Endothelial cell of umbilical vein (primary cell): ENCODE measurements around the gene KRTAP10-7. TPM values are rescaled to one million over a fixed set of nuclear protein-coding genes. Genes with fewer than 3 reads are reported as not detected.

Experiments
- BruUV-seq: library from RNA; stranded (reverse); fragments of 400-500 nt; replicated peaks from 2 replicates; lab custom pipeline; 2021; lab: Mats Ljungman, UMichigan
- CTCF ChIA-PET: fragments of 300-600, 350-600 bp; sonication (Branson Sonifier 250); formaldehyde crosslinking; loops from one replicate; lab custom pipeline; 2021; ENCODE audit warnings: antibody characterized with exemption, inconsistent platforms; lab: Charles Lee
- POLR2A ChIA-PET: fragments of 300-600, 350-600 bp; sonication (Branson Sonifier 250); formaldehyde crosslinking; loops from one replicate; lab custom pipeline; 2021; ENCODE audit warnings: antibody characterized with exemption, inconsistent platforms; lab: Charles Lee
- DNase-seq: peaks from one replicate; pipeline ENCODE4 v3.0.0-alpha.2; 2011; ENCODE audit warnings: low read depth, low spot score
- FAIRE-seq: peaks from 2 replicates; lab custom pipeline; 2011; peaks lifted over from hg19 to GRCh38; lab: Jason Lieb, UNC
- H2AFZ ChIP-seq: 2 replicates; pipeline ENCODE4 v1.6.0; 2012; ENCODE audit warnings: low read depth, low read length, control low read depth, inconsistent platforms
- H3K27ac ChIP-seq: 2 replicates; pipeline ENCODE4 v1.5.1; 2011; ENCODE audit warnings: low read depth, mild to moderate bottlenecking, control low read depth, low read length, moderate library complexity; ENCODE audit not compliant: insufficient read depth
- H3K27me3 ChIP-seq, 2 experiments: 2 replicates each; pipeline versions ENCODE4 v1.6.0 to v1.6.1; 2011; ENCODE audit warnings: low read length in 2 of 2, mixed read lengths in 1 of 2; ENCODE audit not compliant: control insufficient read depth in 2 of 2, insufficient read depth in 2 of 2
- H3K36me3 ChIP-seq, 2 experiments: 2 replicates in 1 of 2; 3 replicates in 1 of 2; pipeline ENCODE4 v1.5.1; 2011; ENCODE audit warnings: low read length in 2 of 2, mild to moderate bottlenecking in 1 of 2, moderate library complexity in 1 of 2; ENCODE audit not compliant: control insufficient read depth in 2 of 2, insufficient read depth in 2 of 2; ENCODE audit errors: extremely low read depth in 1 of 2
- H3K4me1 ChIP-seq: 3 replicates; pipeline ENCODE4 v1.5.1; 2011; ENCODE audit warnings: mild to moderate bottlenecking, low read length; ENCODE audit not compliant: control insufficient read depth, insufficient read depth; ENCODE audit errors: extremely low read depth
- H3K4me2 ChIP-seq: 2 replicates; pipeline ENCODE4 v1.6.1; 2011; ENCODE audit warnings: low read length, control low read depth, mixed read lengths; ENCODE audit not compliant: insufficient read depth
- H3K4me3 ChIP-seq, 3 experiments: fragments of 200-600 bp in 1 of 3; sonication (generic), shearing (Covaris generic) in 1 of 3; replicated peaks in 1 of 3; 2 replicates each; pipeline ENCODE4 v1.5.1; 2011 to 2016; ENCODE audit warnings: control low read depth in 3 of 3, low read length in 3 of 3, mild to moderate bottlenecking in 2 of 3, inconsistent platforms in 1 of 3, low read depth in 1 of 3, moderate library complexity in 1 of 3; ENCODE audit not compliant: insufficient read depth in 1 of 3
- H3K79me2 ChIP-seq: 2 replicates; pipeline ENCODE4 v1.6.0; 2012; ENCODE audit warnings: low read length, inconsistent platforms; ENCODE audit not compliant: control insufficient read depth, insufficient read depth
- H3K9ac ChIP-seq: replicated peaks from 2 replicates; pipeline ENCODE3; 2011; ENCODE audit warnings: low read length, control low read depth; ENCODE audit not compliant: insufficient read depth; ENCODE audit errors: extremely low read depth
- H3K9me1 ChIP-seq: replicated peaks from 3 replicates; pipeline ENCODE4 v1.6.0; 2011; ENCODE audit warnings: mild to moderate bottlenecking, low read length; ENCODE audit not compliant: control insufficient read depth, insufficient read depth; ENCODE audit errors: extremely low read depth
- H3K9me3 ChIP-seq: replicated peaks from 2 replicates; pipeline ENCODE4 v1.5.1; 2012; ENCODE audit warnings: low read length, inconsistent platforms; ENCODE audit not compliant: control insufficient read depth, insufficient read depth
- H4K20me1 ChIP-seq: replicated peaks from 2 replicates; pipeline ENCODE3; 2011; ENCODE audit warnings: mild to moderate bottlenecking, low read length; ENCODE audit not compliant: control insufficient read depth, insufficient read depth; ENCODE audit errors: extremely low read depth
- CTCF ChIP-seq, 2 donors: IDR thresholded peaks; 1 replicate in 1 of 2; 2 replicates in 1 of 2; pipeline ENCODE4 v1.5.1; 2011; ENCODE audit warnings: low read length in 2 of 2, mild to moderate bottlenecking in 2 of 2, moderate library complexity in 2 of 2, control low read depth in 1 of 2, inconsistent platforms in 1 of 2, low read depth in 1 of 2; ENCODE audit not compliant: insufficient read depth in 1 of 2; ENCODE audit errors: extremely low read depth in 1 of 2
- EZH2 ChIP-seq: IDR thresholded peaks from 2 replicates; pipeline ENCODE4 v1.6.1; 2012; ENCODE audit warnings: borderline replicate concordance, low read depth, mild to moderate bottlenecking, moderate library complexity, low read length, inconsistent platforms; ENCODE audit not compliant: severe bottlenecking
- FOS ChIP-seq: IDR thresholded peaks from 2 replicates; pipeline ENCODE4 v1.6.1; 2011; ENCODE audit warnings: mild to moderate bottlenecking, low read length, moderate library complexity, borderline replicate concordance; ENCODE audit not compliant: insufficient read depth
- GATA2 ChIP-seq: IDR thresholded peaks from 2 replicates; pipeline ENCODE4 v1.7.0; 2011; ENCODE audit warnings: low read depth, mild to moderate bottlenecking, moderate library complexity, mixed read lengths, low read length; ENCODE audit not compliant: insufficient read length, insufficient read depth
- JUN ChIP-seq: IDR thresholded peaks from 2 replicates; pipeline ENCODE4 v1.6.1; 2011; ENCODE audit warnings: borderline replicate concordance, low read depth; ENCODE audit not compliant: insufficient read length, insufficient read depth
- MAX ChIP-seq: IDR thresholded peaks from 2 replicates; pipeline ENCODE4 v1.6.1; 2011; ENCODE audit not compliant: insufficient read depth, insufficient read length
- MYC ChIP-seq: IDR thresholded peaks from one replicate; pipeline ENCODE4 v1.6.1; 2011; ENCODE audit warnings: mild to moderate bottlenecking, low read depth, low read length
- POLR2A ChIP-seq: IDR thresholded peaks from 2 replicates; pipeline ENCODE4 v1.6.1; 2012; ENCODE audit warnings: low read depth, mild to moderate bottlenecking, control low read depth, low read length
- POLR2AphosphoS5 ChIP-seq: IDR thresholded peaks from 2 replicates; pipeline ENCODE4 v1.6.1; 2012; ENCODE audit warnings: low read depth, mild to moderate bottlenecking, control low read depth, low read length, moderate library complexity; ENCODE audit not compliant: insufficient read depth
- dilution Hi-C: fragments of 300-500 bp; cut with MboI; formaldehyde crosslinking; loops from one replicate; pipeline ENCODE4 v1.15.0; 2019; ENCODE audit warnings: low sequenced_read_pairs; ENCODE audit not compliant: extremely low pct_ligation_motif_present
- intact Hi-C: fragments of 100-400 bp; cut with micrococcal nuclease; formaldehyde crosslinking; loops from one replicate; pipeline ENCODE4 v1.10.0; 2022
- polyA plus RNA-seq, 4 experiments: library from polyadenylated mRNA; depleted of rRNA in 3 of 4; stranded (reverse) in 3 of 4; unstranded in 1 of 4; fragments of >200 nt; gene quantifications; 2 replicates each; pipeline versions ENCODE4 v1.2.1 to v1.2.3, GENCODE V29; 2011 to 2012; ENCODE audit warnings: missing spikeins in 1 of 4
- total RNA-seq: library from RNA; stranded (reverse); gene quantifications from 2 replicates; pipeline ENCODE4 v1.2.3, GENCODE V29; 2021

Gene KRTAP10-7
- total and polyA plus RNA-seq, 2 donors (not counting 3 experiments of a cell fraction or from before 2014, with no cell fraction given) = not detected

GRCh38 chr21:44615466-44615865 is 15.1 kb downstream of the KRTAP10-7 start:
- Histone ChIP-seq H3K9me1 (no peaks in the 10 kb centered on the region), H3K4me1 (no peaks in the 10 kb centered on the region), H3K9me3 (peaks cover 5% of the 10 kb centered on the region), H3K4me2 (no peak overlapping the region), H3K79me2 (no peaks in the 10 kb centered on the region), H3K27me3 (no peaks in the 10 kb centered on the region), H3K9ac (no peak overlapping the region), H3K4me3 (no peak overlapping the region), H2AFZ (no peak overlapping the region), H4K20me1 (no peaks in the 10 kb centered on the region), H3K27ac (no peak overlapping the region), H3K36me3 (no peaks in the 10 kb centered on the region)
- FAIRE-seq (no peak), DNase-seq (no peak)
- no TSS peak for BruUV-seq
- POLR2A ChIA-PET = no interaction called here
- no peak for TF ChIP-seq POLR2AphosphoS5
- no peak for TF ChIP-seq GATA2
- TF ChIP-seq MYC = no peak
- intact Hi-C loops = no loop called here
- dilution Hi-C loops = no loop called here
- CTCF ChIA-PET = no interaction called here

- DNase-seq = no peak
- Histone ChIP-seq H3K4me1 (no peaks in the 10 kb centered on the region), H3K4me2 (no peak overlapping the region), H3K27ac (no peak overlapping the region), H3K36me3 (no peaks in the 10 kb centered on the region), H3K4me3 (no peak overlapping the region), H3K27me3 (no peaks in the 10 kb centered on the region), H3K9me1 (no peaks in the 10 kb centered on the region), H3K9me3 (peaks cover 5% of the 10 kb centered on the region), H3K9ac (no peak overlapping the region), H4K20me1 (no peaks in the 10 kb centered on the region), H3K79me2 (no peaks in the 10 kb centered on the region), H2AFZ (no peak overlapping the region)
- intact Hi-C loops (no loop called here), dilution Hi-C loops (no loop called here)
- FAIRE-seq = no peak
- BruUV-seq = no TSS peak
- POLR2A ChIA-PET = no interaction called here
- TF ChIP-seq POLR2AphosphoS5 (no peak), POLR2A (no peak), EZH2 (no peak), MAX (no peak), MYC (no peak), JUN (no peak), FOS (no peak), GATA2 (no peak), CTCF (IDR thresholded peaks at IDR 0.05; ENCODE audit: extremely low read depth in 1 of 2, insufficient read depth in 1 of 2, low read depth in 1 of 2, low read length in 2 of 2) (no peak)
- CTCF ChIA-PET = no interaction called here
Observed at GRCh38 chr21:44615911-44616590, 15.7 kb downstream of the KRTAP10-7 start.
